ENCODE results near the gene NOL8. TPM values are rescaled to one million over a fixed set of nuclear protein-coding genes. Genes with fewer than 3 reads are reported as not detected.
A peak's percentile ranks its signal among the peaks of the same experiment; 100 is the strongest.

The NOL8 gene
- total and polyA plus RNA-seq, 9 donors: 21.6 to 31.9 (median 24.9) TPM

DNA sequence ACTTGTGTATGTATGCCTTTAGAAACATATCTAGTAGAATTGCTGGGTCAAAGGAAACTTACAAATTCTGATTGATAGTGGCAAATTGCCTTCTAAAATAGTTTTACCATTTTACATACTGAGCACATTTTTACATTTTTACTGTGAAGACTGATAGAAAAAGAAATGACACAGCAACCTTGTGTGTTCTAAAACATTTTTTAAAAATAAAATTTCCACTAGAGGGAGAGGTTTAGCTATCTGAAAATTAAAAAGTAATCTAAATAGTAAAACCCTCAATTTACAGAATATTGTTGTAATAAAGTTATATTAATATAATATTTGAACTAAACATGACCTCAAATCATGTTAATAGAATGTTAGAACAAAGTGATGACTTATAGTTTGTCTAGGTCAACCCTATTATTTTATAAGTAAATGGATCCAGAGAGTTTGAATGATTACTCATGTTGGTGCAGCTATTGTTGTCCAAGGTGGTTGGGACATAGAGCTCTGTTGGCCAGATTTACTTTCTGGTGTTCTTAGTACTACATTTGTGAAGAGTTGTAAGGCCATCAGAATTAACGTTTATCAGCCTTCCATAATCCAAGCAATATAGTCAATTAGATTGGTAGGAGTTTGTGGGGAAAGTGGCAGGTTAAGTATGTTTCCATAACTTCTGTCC, 17.8 kb upstream of the NOL8 start:
- H3K27me3 ChIP-seq (ENCODE audit: control insufficient read depth, insufficient read depth, low read length): no peaks in the 10 kb centered on the region
- peaks cover 25% of the 10 kb centered on the region for H3K36me3 ChIP-seq (ENCODE audit: control insufficient read depth, insufficient read depth, low read length)
- WGBS (ENCODE audit: insufficient coverage): no CpG with 5 or more reads among the region's 1 CpG
- no peak overlapping the region for H3K4me3 ChIP-seq (ENCODE audit: low read length)
- DNase-seq: peak; percentile 36
- no peaks in the 10 kb centered on the region for H3K4me1 ChIP-seq (ENCODE audit: control insufficient read depth, insufficient read depth, low read length)
- H3K27ac ChIP-seq (ENCODE audit: low read length): peak overlapping the region; percentile 13
- no peaks in the 10 kb centered on the region for H3K9me3 ChIP-seq (replicated peaks; ENCODE audit: control insufficient read depth, low read depth, low read length)

DNA sequence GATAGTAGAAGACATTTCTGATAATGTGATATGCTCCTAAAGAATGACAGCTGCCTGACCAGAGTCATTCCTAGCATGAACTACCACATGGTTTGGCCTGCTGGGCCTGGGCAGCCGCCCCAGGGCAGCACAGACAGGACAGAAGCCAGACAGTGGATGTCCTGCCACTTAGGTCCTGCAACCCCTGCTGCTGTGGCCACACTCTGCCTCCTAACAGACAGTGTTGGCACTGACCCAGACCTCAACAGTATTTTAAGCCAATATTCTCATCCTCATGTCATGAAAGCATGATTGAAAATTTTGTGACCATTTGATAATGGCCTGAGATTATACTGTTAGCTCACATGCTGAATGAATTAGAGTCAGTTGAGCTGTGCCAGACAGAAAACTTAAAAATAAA, 16.4 kb upstream of the NOL8 start:
- H3K27ac ChIP-seq (ENCODE audit: low read length): no peak overlapping the region
- DNase-seq: no peak
- WGBS (ENCODE audit: insufficient coverage): no CpG with 5 or more reads among the region's 1 CpG

DNA sequence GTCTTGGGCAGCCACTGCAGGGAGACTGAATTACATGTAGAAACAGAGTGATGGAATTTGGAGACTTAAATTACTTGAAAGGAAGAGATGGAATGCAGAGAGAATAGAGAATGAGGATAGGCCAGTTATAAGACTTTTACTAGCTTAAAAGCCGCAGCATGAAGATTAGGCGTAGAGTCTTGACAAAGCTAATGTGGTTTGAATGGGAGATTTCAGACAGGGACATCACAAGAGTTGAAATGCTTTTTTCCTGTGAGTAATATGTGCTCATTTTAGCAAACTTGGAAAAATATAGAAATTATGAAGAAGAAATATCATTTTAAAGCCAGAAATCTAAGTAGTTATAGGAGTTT, 8.1 kb upstream of the NOL8 start:
- H3K27ac ChIP-seq (ENCODE audit: low read length): no peak overlapping the region
- WGBS (ENCODE audit: insufficient coverage): no CpG with 5 or more reads among the region's 2 CpGs
- peaks cover 8% of the 10 kb centered on the region for H3K36me3 ChIP-seq (ENCODE audit: control insufficient read depth, insufficient read depth, low read length)
- DNase-seq: no peak
- no peaks in the 10 kb centered on the region for H3K4me1 ChIP-seq (ENCODE audit: control insufficient read depth, insufficient read depth, low read length)
- no peak overlapping the region for H3K4me3 ChIP-seq (ENCODE audit: low read length)
- H3K27me3 ChIP-seq (ENCODE audit: control insufficient read depth, insufficient read depth, low read length): no peaks in the 10 kb centered on the region
- no peaks in the 10 kb centered on the region for H3K9me3 ChIP-seq (replicated peaks; ENCODE audit: control insufficient read depth, low read depth, low read length)

More for the DNA sequence above, 16.4 kb upstream of the NOL8 start:
- H3K36me3 ChIP-seq (ENCODE audit: control insufficient read depth, insufficient read depth, low read length): peaks cover 25% of the 10 kb centered on the region
- H3K27me3 ChIP-seq (ENCODE audit: control insufficient read depth, insufficient read depth, low read length): no peaks in the 10 kb centered on the region
- H3K4me3 ChIP-seq (ENCODE audit: low read length): no peak overlapping the region
- H3K9me3 ChIP-seq (replicated peaks; ENCODE audit: control insufficient read depth, low read depth, low read length): no peaks in the 10 kb centered on the region
- H3K4me1 ChIP-seq (ENCODE audit: control insufficient read depth, insufficient read depth, low read length): no peaks in the 10 kb centered on the region

DNA sequence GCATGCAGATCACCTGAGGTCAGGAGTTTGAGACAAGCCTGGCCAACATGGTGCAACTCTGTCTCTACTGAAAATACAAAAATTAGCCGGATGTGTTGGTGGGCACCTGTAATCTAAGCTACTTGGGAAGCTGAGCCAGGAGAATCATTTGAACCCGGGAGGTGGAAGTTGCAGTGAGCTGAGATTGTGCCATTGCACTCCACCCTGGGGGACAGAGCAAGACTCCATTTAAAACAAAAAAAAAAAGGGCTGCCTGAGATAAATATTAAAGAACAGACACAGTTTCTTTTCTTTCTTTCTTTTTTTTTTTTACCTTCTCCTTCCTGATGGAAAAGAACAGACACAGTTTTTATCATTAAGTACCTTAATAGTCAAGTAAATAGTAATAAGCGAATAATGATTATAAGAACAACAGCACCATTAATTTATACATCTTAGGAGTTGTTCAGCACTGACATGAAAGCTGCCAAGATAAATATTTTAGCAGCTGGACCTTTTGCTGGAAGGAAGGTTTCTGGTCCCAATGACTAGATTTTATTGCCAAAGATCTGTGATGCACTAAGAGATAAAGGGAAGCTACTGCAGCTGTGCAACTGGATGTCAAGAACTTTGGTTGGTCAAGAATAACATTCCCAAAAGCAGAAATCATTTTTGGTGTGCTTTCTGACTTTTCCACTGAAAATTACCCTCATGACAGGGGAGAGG, 7.6 kb upstream of the NOL8 start:
- H3K4me1 ChIP-seq (ENCODE audit: control insufficient read depth, insufficient read depth, low read length): no peaks in the 10 kb centered on the region
- H3K4me3 ChIP-seq (ENCODE audit: low read length): no peak overlapping the region
- H3K9me3 ChIP-seq (replicated peaks; ENCODE audit: control insufficient read depth, low read depth, low read length): no peaks in the 10 kb centered on the region
- peaks cover 3% of the 10 kb centered on the region for H3K36me3 ChIP-seq (ENCODE audit: control insufficient read depth, insufficient read depth, low read length)
- peak; percentile 54 for DNase-seq
- 100% methylated on average over 1 of the region's 3 CpGs for WGBS (ENCODE audit: insufficient coverage)
- no peaks in the 10 kb centered on the region for H3K27me3 ChIP-seq (ENCODE audit: control insufficient read depth, insufficient read depth, low read length)
- H3K27ac ChIP-seq (ENCODE audit: low read length): no peak overlapping the region

DNA sequence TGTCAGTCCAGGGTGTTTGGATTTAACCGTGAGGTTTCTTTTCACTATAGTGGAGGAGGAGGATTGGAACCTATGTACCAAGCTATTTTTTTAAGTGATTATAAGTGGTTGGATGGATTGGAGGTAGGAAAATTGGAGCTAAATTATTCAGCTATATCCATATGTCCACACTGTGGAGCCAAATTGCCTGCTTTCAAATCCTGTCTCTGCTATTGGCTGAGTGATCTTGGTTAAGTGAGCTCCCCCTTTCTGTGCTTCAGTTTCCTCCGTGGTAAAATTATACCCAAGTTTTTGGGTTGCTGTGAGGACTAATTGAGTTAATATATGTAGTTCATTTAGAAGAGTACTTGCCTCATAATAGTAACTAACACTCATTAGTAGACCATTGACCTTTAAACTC, 3.1 kb upstream of the NOL8 start:
- Histone ChIP-seq H3K9me3 (replicated peaks; ENCODE audit: control insufficient read depth, low read depth, low read length) (no peaks in the 10 kb centered on the region), H3K4me3 (ENCODE audit: low read length) (no peak overlapping the region), H3K27ac (ENCODE audit: low read length) (no peak overlapping the region), H3K27me3 (ENCODE audit: control insufficient read depth, insufficient read depth, low read length) (no peaks in the 10 kb centered on the region), H3K36me3 (ENCODE audit: control insufficient read depth, insufficient read depth, low read length) (no peaks in the 10 kb centered on the region), H3K4me1 (ENCODE audit: control insufficient read depth, insufficient read depth, low read length) (peaks cover 5% of the 10 kb centered on the region)
- WGBS (ENCODE audit: insufficient coverage): 60% methylated on average over 1 of the region's 2 CpGs
- DNase-seq: peak; percentile 75

DNA sequence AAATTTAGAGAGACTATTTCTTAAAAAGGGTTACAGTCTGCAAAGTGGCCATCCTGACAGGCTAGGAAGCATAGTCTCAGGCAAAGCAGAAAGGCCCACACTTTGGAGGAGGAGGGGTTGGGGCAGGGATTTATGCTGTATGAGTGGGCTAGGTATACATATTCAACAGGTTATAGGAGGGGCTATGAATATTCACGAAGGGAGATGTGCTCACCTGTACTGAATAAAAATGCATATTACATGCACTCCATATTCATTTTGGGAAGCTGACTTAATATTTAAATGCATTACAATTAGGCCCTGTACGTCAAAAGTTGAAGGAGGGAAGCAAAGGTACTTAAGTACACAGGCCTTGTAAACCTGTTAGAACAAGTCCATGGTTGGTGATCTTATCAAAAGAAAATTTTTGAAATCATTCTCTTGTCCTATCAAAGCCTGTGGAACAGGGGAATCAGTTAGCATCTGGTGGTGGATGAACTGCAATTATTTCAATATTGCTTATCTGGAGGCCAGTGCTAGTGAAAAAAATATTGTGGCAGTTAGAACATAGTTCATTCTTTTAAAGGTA, 2.2 kb upstream of the NOL8 start:
- H3K27me3 ChIP-seq (ENCODE audit: control insufficient read depth, insufficient read depth, low read length): no peaks in the 10 kb centered on the region
- H3K4me1 ChIP-seq (ENCODE audit: control insufficient read depth, insufficient read depth, low read length): peaks cover 5% of the 10 kb centered on the region
- no CpG with 5 or more reads among the region's 2 CpGs for WGBS (ENCODE audit: insufficient coverage)
- no peak overlapping the region for H3K27ac ChIP-seq (ENCODE audit: low read length)
- DNase-seq: no peak
- no peak overlapping the region for H3K4me3 ChIP-seq (ENCODE audit: low read length)
- H3K36me3 ChIP-seq (ENCODE audit: control insufficient read depth, insufficient read depth, low read length): peaks cover 5% of the 10 kb centered on the region
- H3K9me3 ChIP-seq (replicated peaks; ENCODE audit: control insufficient read depth, low read depth, low read length): no peaks in the 10 kb centered on the region

DNA sequence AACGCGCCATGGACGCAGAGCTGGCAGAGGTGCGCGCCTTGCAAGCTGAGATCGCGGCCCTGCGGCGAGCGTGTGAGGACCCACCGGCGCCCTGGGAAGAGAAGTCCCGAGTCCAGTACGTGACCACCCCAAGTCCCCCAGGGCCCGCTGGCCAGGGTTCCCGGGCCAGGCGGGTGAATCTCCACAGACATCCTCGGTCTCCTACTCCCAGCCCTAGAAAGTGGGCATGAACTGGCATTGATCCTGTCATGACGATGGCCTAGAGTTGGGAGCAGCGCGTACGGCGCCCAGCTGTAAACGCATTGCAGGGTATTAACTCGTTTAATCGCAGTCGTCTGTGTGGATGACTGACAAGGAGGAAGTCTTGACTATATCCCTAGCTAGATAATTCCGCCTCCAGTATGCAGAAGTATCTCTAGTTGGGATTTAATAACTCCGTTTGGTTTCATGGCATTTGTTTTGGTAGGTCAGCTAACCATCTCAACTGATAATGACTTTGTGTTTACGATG, 896 bp upstream of the NOL8 start:
- H3K4me3 ChIP-seq (ENCODE audit: low read length): peak overlapping the region; percentile 56
- DNase-seq: no peak
- H3K9me3 ChIP-seq (replicated peaks; ENCODE audit: control insufficient read depth, low read depth, low read length): no peaks in the 10 kb centered on the region
- 0% methylated on average over 15 of the region's 30 CpGs for WGBS (ENCODE audit: insufficient coverage)
- H3K27ac ChIP-seq (ENCODE audit: low read length): peak overlapping the region; percentile 96
- peaks cover 9% of the 10 kb centered on the region for H3K36me3 ChIP-seq (ENCODE audit: control insufficient read depth, insufficient read depth, low read length)
- H3K4me1 ChIP-seq (ENCODE audit: control insufficient read depth, insufficient read depth, low read length): peaks cover 5% of the 10 kb centered on the region
- H3K27me3 ChIP-seq (ENCODE audit: control insufficient read depth, insufficient read depth, low read length): no peaks in the 10 kb centered on the region

DNA sequence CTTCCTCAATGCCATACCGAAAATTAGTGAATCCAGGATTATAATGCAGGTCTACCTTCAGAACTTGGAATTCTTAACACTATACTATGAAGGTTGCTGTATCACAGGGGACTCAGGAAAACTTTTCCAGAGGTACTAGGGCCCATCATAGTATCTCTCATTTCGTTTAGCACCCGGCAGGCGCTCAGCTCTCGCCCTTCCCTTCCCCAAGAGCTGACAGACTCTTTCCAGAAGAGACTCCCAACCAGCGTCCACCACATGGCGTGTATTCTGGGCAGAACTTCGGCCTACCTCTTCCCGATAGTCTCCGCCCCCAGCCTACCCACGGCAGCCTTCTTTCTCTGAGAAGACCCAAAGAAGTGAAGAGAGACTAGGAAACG, 271 bp downstream of the NOL8 start:
- Histone ChIP-seq H3K4me1 (ENCODE audit: control insufficient read depth, insufficient read depth, low read length) (peaks cover 5% of the 10 kb centered on the region), H3K27ac (ENCODE audit: low read length) (peak overlapping the region; percentile 96), H3K27me3 (ENCODE audit: control insufficient read depth, insufficient read depth, low read length) (no peaks in the 10 kb centered on the region), H3K36me3 (ENCODE audit: control insufficient read depth, insufficient read depth, low read length) (peaks cover 17% of the 10 kb centered on the region), H3K4me3 (ENCODE audit: low read length) (peak overlapping the region; percentile 56), H3K9me3 (replicated peaks; ENCODE audit: control insufficient read depth, low read depth, low read length) (no peaks in the 10 kb centered on the region)
- DNase-seq: no peak
- WGBS (ENCODE audit: insufficient coverage): 0% methylated on average over 5 of the region's 12 CpGs

DNA sequence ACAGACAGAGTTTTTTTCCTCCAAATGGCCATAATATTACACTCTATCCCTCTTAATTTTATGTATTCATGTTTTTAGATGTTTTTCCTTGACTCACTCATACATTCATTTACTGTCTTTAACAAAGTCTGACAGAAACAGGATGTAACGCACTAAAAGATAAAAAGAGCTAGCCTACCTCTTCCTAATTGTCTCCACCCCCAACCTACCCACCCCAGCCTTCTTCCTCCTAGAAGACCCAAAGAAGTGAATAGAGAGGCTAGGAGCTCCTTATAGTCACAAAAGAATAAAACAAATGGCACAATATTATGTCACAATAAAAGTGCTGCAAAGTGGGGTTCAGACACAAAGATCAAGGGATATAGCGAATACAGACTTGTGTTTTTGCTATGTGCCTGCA, 719 bp downstream of the NOL8 start:
- peaks cover 5% of the 10 kb centered on the region for H3K4me1 ChIP-seq (ENCODE audit: control insufficient read depth, insufficient read depth, low read length)
- H3K9me3 ChIP-seq (replicated peaks; ENCODE audit: control insufficient read depth, low read depth, low read length): no peaks in the 10 kb centered on the region
- no peaks in the 10 kb centered on the region for H3K27me3 ChIP-seq (ENCODE audit: control insufficient read depth, insufficient read depth, low read length)
- H3K36me3 ChIP-seq (ENCODE audit: control insufficient read depth, insufficient read depth, low read length): peaks cover 21% of the 10 kb centered on the region
- no CpG with 5 or more reads among the region's 2 CpGs for WGBS (ENCODE audit: insufficient coverage)
- peak overlapping the region; percentile 96 for H3K27ac ChIP-seq (ENCODE audit: low read length)
- H3K4me3 ChIP-seq (ENCODE audit: low read length): peak overlapping the region; percentile 56
- DNase-seq: no peak

DNA sequence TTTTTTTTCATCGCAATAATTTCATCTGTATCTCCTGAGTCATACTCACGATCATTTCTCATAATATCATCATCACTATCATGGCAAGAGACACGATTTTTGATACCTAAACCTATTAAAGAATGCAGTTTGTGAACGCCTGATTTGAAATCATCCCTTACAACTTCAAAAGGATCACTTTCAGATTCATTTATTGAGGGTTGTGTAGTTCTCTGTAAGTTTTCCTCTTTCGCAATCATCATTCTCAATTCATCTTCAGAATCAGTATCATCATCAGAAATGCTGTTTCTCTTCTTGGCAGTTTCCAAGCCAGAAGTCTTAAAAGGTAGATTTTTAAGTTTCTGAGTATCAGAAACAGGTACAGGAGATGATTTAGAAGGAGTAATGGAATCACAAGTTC, 9.7 kb downstream of the NOL8 start:
- Histone ChIP-seq H3K4me3 (ENCODE audit: low read length) (no peak overlapping the region), H3K27me3 (ENCODE audit: control insufficient read depth, insufficient read depth, low read length) (no peaks in the 10 kb centered on the region), H3K9me3 (replicated peaks; ENCODE audit: control insufficient read depth, low read depth, low read length) (no peaks in the 10 kb centered on the region), H3K27ac (ENCODE audit: low read length) (no peak overlapping the region), H3K36me3 (ENCODE audit: control insufficient read depth, insufficient read depth, low read length) (peaks cover 51% of the 10 kb centered on the region), H3K4me1 (ENCODE audit: control insufficient read depth, insufficient read depth, low read length) (no peaks in the 10 kb centered on the region)
- WGBS (ENCODE audit: insufficient coverage): no CpG with 5 or more reads among the region's 5 CpGs
- no peak for DNase-seq
